ENCODE results near the gene ANKRD29. TPM values are rescaled to one million over a fixed set of nuclear protein-coding genes. Genes with fewer than 3 reads are reported as not detected.

The ANKRD29 gene
- total RNA-seq, 1 donor from 2014 or later: 1.2 TPM

GRCh38 chr18:23675236-23675635 is 12.5 kb upstream of the ANKRD29 start:
- no peak for TF ChIP-seq CTCF (conservative IDR thresholded peaks at IDR 0.05; ENCODE audit: low read depth, low read length)
- DNase-seq (ENCODE audit: low read depth): no peak
- H3K4me3 ChIP-seq (ENCODE audit: low read depth, low read length): no peak overlapping the region

- TF ChIP-seq CTCF (conservative IDR thresholded peaks at IDR 0.05; ENCODE audit: low read depth, low read length): no peak
- no peak for DNase-seq (ENCODE audit: low read depth)
- no peak overlapping the region for H3K4me3 ChIP-seq (ENCODE audit: low read depth, low read length)
Measured at GRCh38 chr18:23673725-23674124, 11.0 kb upstream of the ANKRD29 start.

- no peak for TF ChIP-seq CTCF (conservative IDR thresholded peaks at IDR 0.05; ENCODE audit: low read depth, low read length)
- DNase-seq (ENCODE audit: low read depth): no peak
- H3K4me3 ChIP-seq (ENCODE audit: low read depth, low read length): no peak overlapping the region
Measured at GRCh38 chr18:23671564-23671963, 8.9 kb upstream of the ANKRD29 start.

- H3K4me3 ChIP-seq (ENCODE audit: low read depth, low read length): no peak overlapping the region
- DNase-seq (ENCODE audit: low read depth): no peak
- no peak for TF ChIP-seq CTCF (conservative IDR thresholded peaks at IDR 0.05; ENCODE audit: low read depth, low read length)
Measured at GRCh38 chr18:23669804-23670405, 7.2 kb upstream of the ANKRD29 start.

GRCh38 chr18:23669202-23669766 is 6.6 kb upstream of the ANKRD29 start:
- no peak for DNase-seq (ENCODE audit: low read depth)
- TF ChIP-seq CTCF (conservative IDR thresholded peaks at IDR 0.05; ENCODE audit: low read depth, low read length): no peak
- no peak overlapping the region for H3K4me3 ChIP-seq (ENCODE audit: low read depth, low read length)

- DNase-seq (ENCODE audit: low read depth): no peak
- TF ChIP-seq CTCF (conservative IDR thresholded peaks at IDR 0.05; ENCODE audit: low read depth, low read length): no peak
- no peak overlapping the region for H3K4me3 ChIP-seq (ENCODE audit: low read depth, low read length)
Measured at GRCh38 chr18:23668731-23669130, 6.0 kb upstream of the ANKRD29 start.

GRCh38 chr18:23667114-23667513 is 4.4 kb upstream of the ANKRD29 start:
- no peak overlapping the region for H3K4me3 ChIP-seq (ENCODE audit: low read depth, low read length)
- no peak for TF ChIP-seq CTCF (conservative IDR thresholded peaks at IDR 0.05; ENCODE audit: low read depth, low read length)
- DNase-seq (ENCODE audit: low read depth): no peak

All from epithelial cell of proximal tubule (primary cell).